K562 (cell line): ENCODE measurements around the gene MRPL9. TPM values are rescaled to one million over a fixed set of nuclear protein-coding genes. Genes with fewer than 3 reads are reported as not detected.
A peak's percentile ranks its signal among the peaks of the same experiment; 100 is the strongest.

ENCODE experiments used
- ATF3 ChIP-seq, 2 experiments: fragments of 450-650 bp in 1 of 2; sonication (generic) in 1 of 2; formaldehyde crosslinking in 1 of 2; IDR thresholded peaks in 1 of 2; conservative IDR thresholded peaks in 1 of 2; 2 replicates each; pipeline versions ENCODE4 v1.6.1 to v1.8.1; 2016 to 2023; ENCODE audit warnings: mild to moderate bottlenecking in 2 of 2, moderate library complexity in 2 of 2, inconsistent platforms in 1 of 2, missing genetic modification reagents in 1 of 2
- E2F3 ChIP-seq: fragments of 250-450 bp; sonication (Bioruptor Pico); IDR thresholded peaks from 2 replicates; pipeline ENCODE4 v1.4.0; 2020; ENCODE audit warnings: mild to moderate bottlenecking
- ELF2 ChIP-seq: fragments of 250-450 bp; sonication (Bioruptor Pico); IDR thresholded peaks from 2 replicates; pipeline ENCODE4 v1.5.0; 2021; ENCODE audit warnings: mild to moderate bottlenecking
- FOSL1 ChIP-seq: fragments of 200-800 bp; sonication (Bioruptor generic); conservative IDR thresholded peaks from 2 replicates; pipeline ENCODE4 v1.6.1; 2016; ENCODE audit warnings: missing genetic modification characterization, missing compliant biosample characterization
- FOXP4 ChIP-seq: sonication (generic); formaldehyde crosslinking; IDR thresholded peaks from 2 replicates; pipeline ENCODE4 v1.8.0; 2022; ENCODE audit warnings: mild to moderate bottlenecking, missing genetic modification reagents, borderline replicate concordance
- GTF2A2 ChIP-seq: IDR thresholded peaks from 2 replicates; pipeline ENCODE4 v1.6.1; 2016; ENCODE audit warnings: mild to moderate bottlenecking, missing genetic modification characterization, missing compliant biosample characterization
- JUN ChIP-seq, 2 experiments: sonication (generic) in 1 of 2; formaldehyde crosslinking in 1 of 2; IDR thresholded peaks; 2 replicates each; pipeline versions ENCODE4 v1.6.1 to v1.8.0; 2012 to 2022; ENCODE audit warnings: borderline replicate concordance in 2 of 2, mild to moderate bottlenecking in 2 of 2, improper control_type of control experiment in 1 of 2, low read depth in 1 of 2, low read length in 1 of 2, missing genetic modification reagents in 1 of 2
- MAFK ChIP-seq: IDR thresholded peaks from 2 replicates; pipeline ENCODE4 v1.6.1; 2011; ENCODE audit warnings: low read length, improper control_type of control experiment
- MECOM ChIP-seq: fragments of 250-450 bp; sonication (Bioruptor Pico); IDR thresholded peaks from 2 replicates; pipeline ENCODE4 v1.8.0; 2022; ENCODE audit warnings: inconsistent platforms
- SNRNP70 ChIP-seq: fragments of 200-400 bp; formaldehyde crosslinking; optimal IDR thresholded peaks from 2 replicates; pipeline ENCODE3; 2017; ENCODE audit warnings: low read depth, low read length
- SRSF1 ChIP-seq: fragments of 200-400 bp; formaldehyde crosslinking; IDR thresholded peaks from 2 replicates; pipeline ENCODE4 v1.6.1; 2017; ENCODE audit warnings: mild to moderate bottlenecking, low read depth, low read length, moderate library complexity
- SRSF3 ChIP-seq: fragments of 200-400 bp; formaldehyde crosslinking; IDR thresholded peaks from 2 replicates; pipeline ENCODE4 v1.6.1; 2016; ENCODE audit warnings: mild to moderate bottlenecking, low read length, moderate library complexity; ENCODE audit not compliant: insufficient read depth
- TCF7 ChIP-seq: sonication (generic); IDR thresholded peaks from 2 replicates; pipeline ENCODE4 v1.6.1; 2016; ENCODE audit warnings: antibody characterized with exemption, borderline replicate concordance
- ZNF3 ChIP-seq: fragments of 250-450 bp; sonication (Bioruptor Pico); IDR thresholded peaks from 2 replicates; pipeline ENCODE4 v1.5.0; 2021; ENCODE audit warnings: mild to moderate bottlenecking, moderate library complexity
- ZNF583 ChIP-seq: fragments of 250-450 bp; sonication (Bioruptor Pico); IDR thresholded peaks from 2 replicates; pipeline ENCODE4 v1.4.0; 2020
- ZSCAN32 ChIP-seq: fragments of 450-650 bp; formaldehyde crosslinking; IDR thresholded peaks from 2 replicates; pipeline ENCODE4 v1.4.0; 2020; ENCODE audit warnings: mild to moderate bottlenecking, moderate library complexity
- polyA plus RNA-seq, 8 experiments: library from polyadenylated mRNA; depleted of rRNA in 4 of 8; stranded (reverse) in 5 of 8; unstranded in 3 of 8; fragments of >200 nt; fragmentation: Nextera tagmentation in 2 of 8; fragmentation: Illumina TruSeq in 1 of 8; extraction: Ambion mirVana in 2 of 8; extraction: Trizol in 1 of 8; gene quantifications; 2 replicates each; pipeline versions ENCODE4 v1.2.1 to v1.2.3, GENCODE V29; 2011 to 2014; ENCODE audit warnings: inconsistent platforms in 1 of 8, missing spikeins in 1 of 8
- total RNA-seq, 7 experiments: library from RNA; depleted of rRNA in 6 of 7; stranded (reverse); fragments of >200 nt in 6 of 7; fragmentation: Illumina TruSeq in 2 of 7; extraction: Trizol in 2 of 7; gene quantifications; 2 replicates each; pipeline versions ENCODE4 v1.2.1 to v1.2.3, GENCODE V29; 2011 to 2021; ENCODE audit warnings: low replicate concordance in 1 of 7
- TF ChIP-seq, protein P1 (sequence below): fragments of 250-450 bp; sonication (Bioruptor Pico); IDR thresholded peaks from 2 replicates; pipeline ENCODE4 v1.4.0; 2020; ENCODE audit warnings: mild to moderate bottlenecking, moderate library complexity
- TF ChIP-seq, protein P2 (sequence below): IDR thresholded peaks from 2 replicates; pipeline ENCODE4 v1.6.1; 2011; ENCODE audit warnings: borderline replicate concordance, low read depth, mild to moderate bottlenecking, moderate library complexity, low read length; ENCODE audit not compliant: insufficient read depth, poor library complexity, severe bottlenecking

Gene MRPL9
- total and polyA plus RNA-seq, 9 of the 15 experiments (the other 6 are each of a cell fraction or from before 2014, with no cell fraction given) = 38.0 to 162 (median 111) TPM

GRCh38 chr1:151739590-151740355 lies 23.5 kb downstream of the MRPL9 start (continued):
- TF ChIP-seq, protein P1, sequence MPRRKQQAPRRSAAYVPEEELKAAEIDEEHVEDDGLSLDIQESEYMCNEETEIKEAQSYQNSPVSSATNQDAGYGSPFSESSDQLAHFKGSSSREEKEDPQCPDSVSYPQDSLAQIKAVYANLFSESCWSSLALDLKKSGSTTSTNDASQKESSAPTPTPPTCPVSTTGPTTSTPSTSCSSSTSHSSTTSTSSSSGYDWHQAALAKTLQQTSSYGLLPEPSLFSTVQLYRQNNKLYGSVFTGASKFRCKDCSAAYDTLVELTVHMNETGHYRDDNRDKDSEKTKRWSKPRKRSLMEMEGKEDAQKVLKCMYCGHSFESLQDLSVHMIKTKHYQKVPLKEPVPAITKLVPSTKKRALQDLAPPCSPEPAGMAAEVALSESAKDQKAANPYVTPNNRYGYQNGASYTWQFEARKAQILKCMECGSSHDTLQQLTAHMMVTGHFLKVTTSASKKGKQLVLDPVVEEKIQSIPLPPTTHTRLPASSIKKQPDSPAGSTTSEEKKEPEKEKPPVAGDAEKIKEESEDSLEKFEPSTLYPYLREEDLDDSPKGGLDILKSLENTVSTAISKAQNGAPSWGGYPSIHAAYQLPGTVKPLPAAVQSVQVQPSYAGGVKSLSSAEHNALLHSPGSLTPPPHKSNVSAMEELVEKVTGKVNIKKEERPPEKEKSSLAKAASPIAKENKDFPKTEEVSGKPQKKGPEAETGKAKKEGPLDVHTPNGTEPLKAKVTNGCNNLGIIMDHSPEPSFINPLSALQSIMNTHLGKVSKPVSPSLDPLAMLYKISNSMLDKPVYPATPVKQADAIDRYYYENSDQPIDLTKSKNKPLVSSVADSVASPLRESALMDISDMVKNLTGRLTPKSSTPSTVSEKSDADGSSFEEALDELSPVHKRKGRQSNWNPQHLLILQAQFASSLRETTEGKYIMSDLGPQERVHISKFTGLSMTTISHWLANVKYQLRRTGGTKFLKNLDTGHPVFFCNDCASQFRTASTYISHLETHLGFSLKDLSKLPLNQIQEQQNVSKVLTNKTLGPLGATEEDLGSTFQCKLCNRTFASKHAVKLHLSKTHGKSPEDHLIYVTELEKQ (CRISPR knock-in tag) = no peak
- TF ChIP-seq JUN (IDR thresholded peaks at IDR 0.05; ENCODE audit: borderline replicate concordance, low read depth, low read length) = no peak
- no peak for TF ChIP-seq JUN (CRISPR knock-in tag; IDR thresholded peaks at IDR 0.05; ENCODE audit: borderline replicate concordance)
- TF ChIP-seq FOSL1 = 0 out of 2 replicates have a peak, but pooled peaks have one; percentile 34
- no peak for TF ChIP-seq ZNF3 (CRISPR knock-in tag)
- TF ChIP-seq GTF2A2 (tag) = no peak
- TF ChIP-seq SNRNP70 = no peak
- peak; percentile 82 for TF ChIP-seq MECOM (CRISPR knock-in tag)
- TF ChIP-seq, protein P2, sequence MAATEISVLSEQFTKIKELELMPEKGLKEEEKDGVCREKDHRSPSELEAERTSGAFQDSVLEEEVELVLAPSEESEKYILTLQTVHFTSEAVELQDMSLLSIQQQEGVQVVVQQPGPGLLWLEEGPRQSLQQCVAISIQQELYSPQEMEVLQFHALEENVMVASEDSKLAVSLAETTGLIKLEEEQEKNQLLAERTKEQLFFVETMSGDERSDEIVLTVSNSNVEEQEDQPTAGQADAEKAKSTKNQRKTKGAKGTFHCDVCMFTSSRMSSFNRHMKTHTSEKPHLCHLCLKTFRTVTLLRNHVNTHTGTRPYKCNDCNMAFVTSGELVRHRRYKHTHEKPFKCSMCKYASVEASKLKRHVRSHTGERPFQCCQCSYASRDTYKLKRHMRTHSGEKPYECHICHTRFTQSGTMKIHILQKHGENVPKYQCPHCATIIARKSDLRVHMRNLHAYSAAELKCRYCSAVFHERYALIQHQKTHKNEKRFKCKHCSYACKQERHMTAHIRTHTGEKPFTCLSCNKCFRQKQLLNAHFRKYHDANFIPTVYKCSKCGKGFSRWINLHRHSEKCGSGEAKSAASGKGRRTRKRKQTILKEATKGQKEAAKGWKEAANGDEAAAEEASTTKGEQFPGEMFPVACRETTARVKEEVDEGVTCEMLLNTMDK = no peak
- no peak for TF ChIP-seq ZSCAN32
- no peak for TF ChIP-seq ZNF583 (CRISPR knock-in tag)
- TF ChIP-seq MAFK = peak; percentile 81
- no peak for TF ChIP-seq SRSF1
- TF ChIP-seq ATF3 (IDR thresholded peaks at IDR 0.05) = peak; percentile 57; the same call in 1 of the 2 replicates
- no peak for TF ChIP-seq ATF3 (CRISPR knock-in tag; conservative IDR thresholded peaks at IDR 0.05)
- no peak for TF ChIP-seq SRSF3
- no peak for TF ChIP-seq TCF7
- no peak for TF ChIP-seq FOXP4
- no peak for TF ChIP-seq E2F3 (CRISPR knock-in tag)
- TF ChIP-seq ELF2 = no peak
